ENCODE results near the gene PSORS1C2. TPM values are rescaled to one million over a fixed set of nuclear protein-coding genes. Genes with fewer than 3 reads are reported as not detected.

PSORS1C2 gene
- total RNA-seq, 1 donor from 2014 or later = 0.38 TPM

GRCh38 chr6:31174378-31174777, 35.5 kb upstream of the PSORS1C2 start:
- Mint-ChIP-seq H3K36me3 (ENCODE audit: low read depth, unreplicated experiment) (no peaks in the 10 kb centered on the region), H3K4me3 (ENCODE audit: unreplicated experiment) (no peak overlapping the region), H3K27me3 (ENCODE audit: unreplicated experiment) (peaks cover 13% of the 10 kb centered on the region), H3K4me1 (ENCODE audit: unreplicated experiment) (peaks cover 9% of the 10 kb centered on the region), H3K9me3 (ENCODE audit: unreplicated experiment) (no peaks in the 10 kb centered on the region), H3K27ac (ENCODE audit: unreplicated experiment) (no peak overlapping the region)
- TF ChIP-seq, protein P1, sequence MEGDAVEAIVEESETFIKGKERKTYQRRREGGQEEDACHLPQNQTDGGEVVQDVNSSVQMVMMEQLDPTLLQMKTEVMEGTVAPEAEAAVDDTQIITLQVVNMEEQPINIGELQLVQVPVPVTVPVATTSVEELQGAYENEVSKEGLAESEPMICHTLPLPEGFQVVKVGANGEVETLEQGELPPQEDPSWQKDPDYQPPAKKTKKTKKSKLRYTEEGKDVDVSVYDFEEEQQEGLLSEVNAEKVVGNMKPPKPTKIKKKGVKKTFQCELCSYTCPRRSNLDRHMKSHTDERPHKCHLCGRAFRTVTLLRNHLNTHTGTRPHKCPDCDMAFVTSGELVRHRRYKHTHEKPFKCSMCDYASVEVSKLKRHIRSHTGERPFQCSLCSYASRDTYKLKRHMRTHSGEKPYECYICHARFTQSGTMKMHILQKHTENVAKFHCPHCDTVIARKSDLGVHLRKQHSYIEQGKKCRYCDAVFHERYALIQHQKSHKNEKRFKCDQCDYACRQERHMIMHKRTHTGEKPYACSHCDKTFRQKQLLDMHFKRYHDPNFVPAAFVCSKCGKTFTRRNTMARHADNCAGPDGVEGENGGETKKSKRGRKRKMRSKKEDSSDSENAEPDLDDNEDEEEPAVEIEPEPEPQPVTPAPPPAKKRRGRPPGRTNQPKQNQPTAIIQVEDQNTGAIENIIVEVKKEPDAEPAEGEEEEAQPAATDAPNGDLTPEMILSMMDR (IDR thresholded peaks at IDR 0.05; ENCODE audit: unreplicated experiment) = no peak
- no peak for DNase-seq (ENCODE audit: low spot score)

DNA sequence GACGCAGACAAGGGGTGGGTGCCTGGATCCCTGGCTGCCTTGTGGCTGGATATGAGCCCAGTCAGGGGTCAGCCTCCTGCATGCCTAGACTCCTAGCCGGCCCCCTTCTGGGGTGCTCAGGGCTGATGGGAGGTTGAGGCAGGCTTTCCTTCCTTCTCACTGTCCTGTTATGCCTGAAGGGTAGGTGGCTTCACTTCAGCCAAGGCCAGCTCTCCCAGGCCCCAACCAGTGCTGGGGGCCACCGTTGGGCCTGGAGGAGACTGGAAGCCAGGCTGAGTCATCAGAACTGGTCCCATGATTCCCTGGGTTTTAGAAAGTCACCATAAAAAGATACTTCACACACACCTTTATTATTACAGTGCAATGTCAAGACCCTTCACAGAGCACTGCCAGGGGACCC, 34.5 kb upstream of the PSORS1C2 start:
- no peak for DNase-seq (ENCODE audit: low spot score)
- H3K27ac Mint-ChIP-seq (ENCODE audit: unreplicated experiment) = no peak overlapping the region
- TF ChIP-seq, protein P1 (IDR thresholded peaks at IDR 0.05; ENCODE audit: unreplicated experiment) = no peak
- no peaks in the 10 kb centered on the region for H3K9me3 Mint-ChIP-seq (ENCODE audit: unreplicated experiment)
- peaks cover 7% of the 10 kb centered on the region for H3K4me1 Mint-ChIP-seq (ENCODE audit: unreplicated experiment)
- H3K27me3 Mint-ChIP-seq (ENCODE audit: unreplicated experiment) = peaks cover 9% of the 10 kb centered on the region
- peaks cover 3% of the 10 kb centered on the region for H3K36me3 Mint-ChIP-seq (ENCODE audit: low read depth, unreplicated experiment)
- no peak overlapping the region for H3K4me3 Mint-ChIP-seq (ENCODE audit: unreplicated experiment)

GRCh38 chr6:31172973-31173384, 34.1 kb upstream of the PSORS1C2 start:
- DNase-seq (ENCODE audit: low spot score) = no peak
- Mint-ChIP-seq H3K27ac (ENCODE audit: unreplicated experiment) (no peak overlapping the region), H3K27me3 (ENCODE audit: unreplicated experiment) (peaks cover 9% of the 10 kb centered on the region), H3K9me3 (ENCODE audit: unreplicated experiment) (no peaks in the 10 kb centered on the region), H3K4me1 (ENCODE audit: unreplicated experiment) (peaks cover 4% of the 10 kb centered on the region), H3K4me3 (ENCODE audit: unreplicated experiment) (no peak overlapping the region), H3K36me3 (ENCODE audit: low read depth, unreplicated experiment) (peaks cover 4% of the 10 kb centered on the region)
- TF ChIP-seq, protein P1 (IDR thresholded peaks at IDR 0.05; ENCODE audit: unreplicated experiment) = no peak

- H3K27me3 Mint-ChIP-seq (ENCODE audit: unreplicated experiment) = peaks cover 7% of the 10 kb centered on the region
- TF ChIP-seq, protein P1 (IDR thresholded peaks at IDR 0.05; ENCODE audit: unreplicated experiment) = no peak
- no peaks in the 10 kb centered on the region for H3K9me3 Mint-ChIP-seq (ENCODE audit: unreplicated experiment)
- no peak for DNase-seq (ENCODE audit: low spot score)
- peaks cover 4% of the 10 kb centered on the region for H3K36me3 Mint-ChIP-seq (ENCODE audit: low read depth, unreplicated experiment)
- peaks cover 4% of the 10 kb centered on the region for H3K4me1 Mint-ChIP-seq (ENCODE audit: unreplicated experiment)
- H3K27ac Mint-ChIP-seq (ENCODE audit: unreplicated experiment) = no peak overlapping the region
- no peak overlapping the region for H3K4me3 Mint-ChIP-seq (ENCODE audit: unreplicated experiment)
These were observed 33.4 kb upstream of the PSORS1C2 start for GRCh38 chr6:31171931-31172905.

Measured in endothelial cell (in vitro differentiated cells).